ENCODE data around the gene ADD2.
"Not testable (repeated sequence)": the region's sequence is repeated elsewhere in the genome, so short reads cannot be mapped to it uniquely, and the experiment has no call there.

ADD2 gene

GRCh38 chr2:70648961-70649360, 119.0 kb downstream of the ADD2 start:
- in situ Hi-C loops (cut with HindIII; ENCODE audit: low sequenced_read_pairs): loop anchor here (25.0 kb wide), 1 partner anchor 337 kb away; the partner anchor contains the start of gene FAM136A

DNA sequence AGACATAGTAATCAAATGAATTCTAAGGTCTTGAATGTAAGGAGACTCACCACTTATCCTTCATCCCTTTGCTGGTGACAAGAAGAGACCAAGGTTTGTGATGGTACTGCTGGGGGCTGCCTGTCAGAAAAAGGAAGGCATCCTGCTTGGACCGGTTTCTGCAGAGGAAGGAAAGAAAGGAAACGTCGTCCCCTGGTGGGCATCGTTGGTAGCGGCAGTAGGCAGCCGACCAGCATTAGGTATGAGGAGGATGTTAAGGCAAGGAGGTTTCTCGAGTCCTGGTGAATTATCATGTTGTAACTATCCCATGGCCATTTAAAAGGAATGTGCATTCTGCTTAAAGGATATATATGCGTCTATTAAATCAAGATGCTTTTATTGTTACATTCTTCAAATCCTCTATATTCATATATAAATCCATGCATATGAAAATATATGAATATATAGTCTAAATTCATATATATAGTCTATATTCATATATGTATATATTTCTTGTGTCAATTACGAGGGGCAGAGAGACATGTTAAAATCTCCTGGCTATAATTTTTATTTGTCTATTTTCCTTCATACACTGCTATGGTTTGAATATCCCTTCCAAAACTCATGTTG, 120.0 kb downstream of the ADD2 start:
- in situ Hi-C loops (cut with HindIII; ENCODE audit: low sequenced_read_pairs): loop anchor here (25.0 kb wide), 1 partner anchor 336 kb away; the partner anchor contains the start of gene FAM136A

- in situ Hi-C loops (cut with HindIII; ENCODE audit: low sequenced_read_pairs): loop anchor here (25.0 kb wide), 1 partner anchor 334 kb away; the partner anchor contains the start of gene FAM136A
Observed at GRCh38 chr2:70646420-70646818, 121.6 kb downstream of the ADD2 start.

DNA sequence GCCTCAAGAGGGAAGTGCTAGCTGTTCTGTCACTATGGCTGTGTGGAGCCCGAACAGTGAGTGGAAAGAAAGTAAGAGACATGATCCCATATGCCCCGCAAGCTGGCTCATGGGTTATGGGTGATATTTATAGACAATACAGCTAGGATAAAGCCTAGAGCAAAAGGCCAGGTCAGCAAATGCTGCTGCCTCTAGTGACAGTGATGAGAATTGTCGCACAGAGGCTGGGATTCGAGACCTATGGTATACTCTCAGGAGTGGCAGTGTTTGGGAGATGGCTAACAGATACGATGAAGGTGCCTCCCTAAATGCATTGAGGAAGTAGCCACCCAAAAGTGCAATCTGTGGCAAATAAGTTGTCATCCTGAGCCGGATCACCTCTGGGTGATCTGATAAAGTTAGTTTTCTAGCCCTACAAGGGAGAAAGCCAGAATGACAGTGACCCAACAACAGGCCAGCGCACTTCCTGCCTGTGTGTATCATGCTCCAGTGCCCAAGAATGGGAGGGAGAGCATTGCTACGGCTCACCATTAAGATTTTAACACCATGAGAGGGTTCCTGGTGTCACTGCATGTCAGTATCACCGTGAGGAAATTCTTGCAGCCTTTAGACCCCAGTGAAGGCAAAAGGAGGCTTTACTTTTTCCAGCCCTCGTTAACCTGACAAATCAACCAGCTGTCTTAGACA, 122.1 kb downstream of the ADD2 start:
- in situ Hi-C loops (cut with HindIII; ENCODE audit: low sequenced_read_pairs): loop anchor here (25.0 kb wide), 1 partner anchor 334 kb away; the partner anchor contains the start of gene FAM136A

DNA sequence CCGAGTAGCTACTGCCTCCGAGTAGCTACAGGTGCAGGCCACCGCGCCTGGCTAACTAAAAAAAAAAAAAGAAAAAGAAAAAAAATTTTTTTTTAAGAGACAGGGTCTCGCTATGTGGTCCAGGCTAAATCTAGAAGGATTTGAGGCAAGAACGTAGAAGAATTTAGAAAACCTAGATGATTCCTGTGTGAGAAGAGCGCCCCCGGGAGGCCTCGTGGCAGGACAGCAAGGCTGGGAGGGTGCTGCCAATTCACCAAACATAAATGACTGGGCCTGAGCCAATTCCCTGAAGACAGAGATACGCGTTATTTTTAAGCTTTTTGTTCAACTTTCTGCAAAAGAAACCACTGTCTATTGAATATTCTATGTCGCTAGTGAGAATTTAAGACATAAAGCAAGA, 124.3 kb downstream of the ADD2 start:
- in situ Hi-C loops (cut with HindIII; ENCODE audit: low sequenced_read_pairs): loop anchor here (5.0 to 25.0 kb wide), 2 partner anchors 106 to 331 kb away; partner anchors contain the start of gene FAM136A

GRCh38 chr2:70641263-70641784, 126.7 kb downstream of the ADD2 start:
- in situ Hi-C loops (cut with HindIII; ENCODE audit: low sequenced_read_pairs): loop anchor here (5.0 to 25.0 kb wide), 2 partner anchors 104 to 329 kb away; partner anchors contain the start of gene FAM136A

- in situ Hi-C loops (cut with HindIII; ENCODE audit: low sequenced_read_pairs): loop anchor here (5.0 to 25.0 kb wide), 2 partner anchors 103 to 328 kb away; partner anchors contain the start of gene FAM136A
Observed at GRCh38 chr2:70639841-70640436, 128.1 kb downstream of the ADD2 start.

GRCh38 chr2:70638561-70638960, 129.4 kb downstream of the ADD2 start:
- in situ Hi-C loops (cut with HindIII; ENCODE audit: low sequenced_read_pairs): loop anchor here (25.0 kb wide), 1 partner anchor 326 kb away; the partner anchor contains the start of gene FAM136A

- in situ Hi-C loops (cut with HindIII; ENCODE audit: low sequenced_read_pairs): loop anchor here (5.0 to 25.0 kb wide), 2 partner anchors 51 to 321 kb away; partner anchors contain the start of gene FAM136A
Observed at GRCh38 chr2:70633508-70633907, 134.5 kb downstream of the ADD2 start.

GRCh38 chr2:70632966-70633365, 135.0 kb downstream of the ADD2 start:
- in situ Hi-C loops (cut with HindIII; ENCODE audit: low sequenced_read_pairs): loop anchor here (5.0 to 25.0 kb wide), 2 partner anchors 51 to 321 kb away; partner anchors contain the start of gene FAM136A

GRCh38 chr2:70632388-70632787, 135.6 kb downstream of the ADD2 start:
- in situ Hi-C loops (cut with HindIII; ENCODE audit: low sequenced_read_pairs): loop anchor here (5.0 to 25.0 kb wide), 2 partner anchors 50 to 320 kb away; partner anchors contain the start of gene FAM136A

DNA sequence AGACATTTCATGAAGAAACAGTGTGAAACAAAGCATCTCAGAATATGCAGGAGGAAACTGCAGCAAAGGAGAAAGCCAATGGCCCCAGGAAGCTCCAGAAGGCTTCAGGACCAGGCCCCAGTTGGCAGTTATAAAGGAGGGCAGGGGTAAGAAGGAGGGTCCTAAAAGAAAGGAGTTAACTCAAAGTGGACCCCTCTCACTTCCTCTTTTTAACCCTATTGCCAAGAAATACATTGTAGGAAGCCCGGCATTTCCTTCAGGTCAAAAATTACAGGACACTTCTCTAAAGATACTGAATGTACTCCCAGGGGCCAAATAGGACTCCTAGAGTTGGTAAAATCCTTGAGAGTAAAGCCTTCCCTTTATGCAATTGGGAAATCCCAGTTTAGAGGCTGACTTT, 137.2 kb downstream of the ADD2 start:
- in situ Hi-C loops (cut with HindIII; ENCODE audit: low sequenced_read_pairs): loop anchor here (5.0 to 25.0 kb wide), 2 partner anchors 48 to 318 kb away; partner anchors contain the start of gene FAM136A

- in situ Hi-C loops (cut with HindIII; ENCODE audit: low sequenced_read_pairs): loop anchor here (25.0 kb wide), 1 partner anchor 315 kb away; the partner anchor contains the start of gene FAM136A
Observed at GRCh38 chr2:70627211-70627898, 140.6 kb downstream of the ADD2 start.

- in situ Hi-C loops (cut with HindIII; ENCODE audit: low sequenced_read_pairs): loop anchor here (25.0 kb wide), 1 partner anchor 314 kb away; the partner anchor contains the start of gene FAM136A
Observed at GRCh38 chr2:70626254-70626990, 141.6 kb downstream of the ADD2 start.

- in situ Hi-C loops (cut with HindIII; ENCODE audit: low sequenced_read_pairs): not testable (repeated sequence)
Observed at GRCh38 chr2:70621536-70621935, 146.5 kb downstream of the ADD2 start.

- in situ Hi-C loops (cut with HindIII; ENCODE audit: low sequenced_read_pairs): no loop called here
Observed at GRCh38 chr2:70620020-70620419, 148.0 kb downstream of the ADD2 start.

- in situ Hi-C loops (cut with HindIII; ENCODE audit: low sequenced_read_pairs): no loop called here
Observed at GRCh38 chr2:70619167-70619566, 148.8 kb downstream of the ADD2 start.

- in situ Hi-C loops (cut with HindIII; ENCODE audit: low sequenced_read_pairs): no loop called here
Observed at GRCh38 chr2:70616168-70616694, 151.8 kb downstream of the ADD2 start.

- in situ Hi-C loops (cut with HindIII; ENCODE audit: low sequenced_read_pairs): no loop called here
Observed at GRCh38 chr2:70615222-70615621, 152.8 kb downstream of the ADD2 start.
